Ishikawa (cell line): ENCODE data around the gene DNAH2.

Source experiments
- CEBPB ChIP-seq: IDR thresholded peaks from 2 replicates; pipeline ENCODE4 v1.6.1; 2012
- CREB1 ChIP-seq: IDR thresholded peaks from 2 replicates; pipeline ENCODE4 v1.6.1; 2012; ENCODE audit warnings: low read depth
- EGR1 ChIP-seq: IDR thresholded peaks from 2 replicates; pipeline ENCODE4 v1.6.1; 2012
- EP300 ChIP-seq: IDR thresholded peaks from 2 replicates; pipeline ENCODE4 v1.6.1; 2012; ENCODE audit warnings: borderline replicate concordance
- FOXM1 ChIP-seq: IDR thresholded peaks from 2 replicates; pipeline ENCODE4 v1.6.1; 2012; ENCODE audit warnings: low read depth, borderline replicate concordance
- MAX ChIP-seq: IDR thresholded peaks from 2 replicates; pipeline ENCODE4 v1.6.1; 2012
- NFIC ChIP-seq: IDR thresholded peaks from 2 replicates; pipeline ENCODE4 v1.6.1; 2012
- RAD21 ChIP-seq: IDR thresholded peaks from 2 replicates; pipeline ENCODE4 v1.6.1; 2012; ENCODE audit warnings: low read depth
- REST ChIP-seq: IDR thresholded peaks from 2 replicates; pipeline ENCODE4 v1.6.1; 2012; ENCODE audit warnings: low read depth, mild to moderate bottlenecking
- TAF1 ChIP-seq: IDR thresholded peaks from 2 replicates; pipeline ENCODE4 v1.6.1; 2012; ENCODE audit warnings: low read depth, mild to moderate bottlenecking
- TCF12 ChIP-seq: IDR thresholded peaks from 2 replicates; pipeline ENCODE4 v1.6.1; 2012; ENCODE audit warnings: low read depth
- TEAD4 ChIP-seq: IDR thresholded peaks from 2 replicates; pipeline ENCODE4 v1.6.1; 2012
- USF1 ChIP-seq: IDR thresholded peaks from 2 replicates; pipeline ENCODE4 v1.6.1; 2012
- YY1 ChIP-seq: IDR thresholded peaks from 2 replicates; pipeline ENCODE4 v1.6.1; 2012; ENCODE audit warnings: low read depth
- ZBTB7A ChIP-seq: IDR thresholded peaks from 2 replicates; pipeline ENCODE4 v1.6.1; 2012; ENCODE audit warnings: low read depth

Gene DNAH2

GRCh38 chr17:7717756-7718350 is 309 bp downstream of the DNAH2 start:
- TF ChIP-seq TAF1 (no peak), CEBPB (no peak), NFIC (no peak), USF1 (no peak), REST (no peak), TCF12 (no peak), YY1 (no peak), ZBTB7A (no peak), CREB1 (no peak), TEAD4 (no peak), MAX (no peak), RAD21 (no peak)

- no peak for TF ChIP-seq CREB1
- TF ChIP-seq TAF1 = no peak
- no peak for TF ChIP-seq REST
- TF ChIP-seq USF1 = no peak
- no peak for TF ChIP-seq EP300
- no peak for TF ChIP-seq TEAD4
- TF ChIP-seq CEBPB = no peak
- TF ChIP-seq ZBTB7A = no peak
- TF ChIP-seq YY1 = no peak
- no peak for TF ChIP-seq RAD21
- no peak for TF ChIP-seq NFIC
- no peak for TF ChIP-seq TCF12
- no peak for TF ChIP-seq FOXM1
- no peak for TF ChIP-seq MAX
- no peak for TF ChIP-seq EGR1
Measured at GRCh38 chr17:7719661-7720060, 2.1 kb downstream of the DNAH2 start.

- no peak for TF ChIP-seq NFIC
- no peak for TF ChIP-seq MAX
Measured at GRCh38 chr17:7720125-7720524, 2.6 kb downstream of the DNAH2 start.

- TF ChIP-seq EP300 (no peak), ZBTB7A (no peak), RAD21 (no peak), MAX (no peak), TEAD4 (no peak), NFIC (no peak), FOXM1 (no peak), CREB1 (no peak), EGR1 (no peak), YY1 (no peak), TAF1 (no peak), TCF12 (no peak), USF1 (no peak), REST (no peak), CEBPB (no peak)
Measured at GRCh38 chr17:7721612-7722011, 4.1 kb downstream of the DNAH2 start.
